BE2C (cell line): ENCODE measurements around the gene GPATCH2.

Experiments used
- DNase-seq: peaks from one replicate; pipeline ENCODE4 v3.0.0-alpha.2; 2020
- H3K27me3 ChIP-seq: fragments of 250-450 bp; sonication (Bioruptor Pico); 2 replicates; pipeline ENCODE4 v1.5.1; 2020; ENCODE audit warnings: mild to moderate bottlenecking
- H3K36me3 ChIP-seq: fragments of 250-450 bp; sonication (Bioruptor Pico); 2 replicates; pipeline ENCODE4 v1.5.1; 2020; ENCODE audit warnings: mild to moderate bottlenecking
- H3K4me1 ChIP-seq: fragments of 250-450 bp; sonication (Bioruptor Pico); 2 replicates; pipeline ENCODE4 v1.5.1; 2020
- H3K4me3 ChIP-seq: 2 replicates; pipeline ENCODE4 v1.5.1; 2011; ENCODE audit warnings: low read depth, low read length
- H3K9me3 ChIP-seq: fragments of 250-450 bp; sonication (Bioruptor Pico); 2 replicates; pipeline ENCODE4 v1.5.1; 2020
- TF ChIP-seq, protein P1 (sequence below): IDR thresholded peaks from 2 replicates; pipeline ENCODE4 v1.5.1; 2012; ENCODE audit warnings: mild to moderate bottlenecking, low read depth, low read length

The GPATCH2 gene

DNA sequence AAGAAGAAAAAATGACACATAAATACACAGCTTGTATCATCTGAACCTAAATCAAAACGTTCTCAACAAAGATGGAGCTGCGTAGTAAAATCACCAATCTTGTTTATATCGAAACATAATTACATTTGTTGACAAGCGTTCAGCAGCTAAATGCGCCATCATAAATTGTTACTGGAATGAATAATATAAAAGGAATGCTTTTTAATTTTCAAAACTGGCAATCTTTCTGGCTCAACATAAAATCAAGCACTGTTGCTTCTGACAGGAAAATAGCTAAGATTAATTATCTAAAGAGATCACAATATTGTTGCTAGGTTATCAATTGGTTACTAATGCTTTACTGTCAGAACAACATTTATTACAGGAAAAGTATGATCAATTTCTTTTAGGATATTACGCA is 181.5 kb downstream of the GPATCH2 start:
- H3K9me3 ChIP-seq = no peaks in the 10 kb centered on the region
- H3K27me3 ChIP-seq = no peaks in the 10 kb centered on the region
- TF ChIP-seq, protein P1, sequence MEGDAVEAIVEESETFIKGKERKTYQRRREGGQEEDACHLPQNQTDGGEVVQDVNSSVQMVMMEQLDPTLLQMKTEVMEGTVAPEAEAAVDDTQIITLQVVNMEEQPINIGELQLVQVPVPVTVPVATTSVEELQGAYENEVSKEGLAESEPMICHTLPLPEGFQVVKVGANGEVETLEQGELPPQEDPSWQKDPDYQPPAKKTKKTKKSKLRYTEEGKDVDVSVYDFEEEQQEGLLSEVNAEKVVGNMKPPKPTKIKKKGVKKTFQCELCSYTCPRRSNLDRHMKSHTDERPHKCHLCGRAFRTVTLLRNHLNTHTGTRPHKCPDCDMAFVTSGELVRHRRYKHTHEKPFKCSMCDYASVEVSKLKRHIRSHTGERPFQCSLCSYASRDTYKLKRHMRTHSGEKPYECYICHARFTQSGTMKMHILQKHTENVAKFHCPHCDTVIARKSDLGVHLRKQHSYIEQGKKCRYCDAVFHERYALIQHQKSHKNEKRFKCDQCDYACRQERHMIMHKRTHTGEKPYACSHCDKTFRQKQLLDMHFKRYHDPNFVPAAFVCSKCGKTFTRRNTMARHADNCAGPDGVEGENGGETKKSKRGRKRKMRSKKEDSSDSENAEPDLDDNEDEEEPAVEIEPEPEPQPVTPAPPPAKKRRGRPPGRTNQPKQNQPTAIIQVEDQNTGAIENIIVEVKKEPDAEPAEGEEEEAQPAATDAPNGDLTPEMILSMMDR = no peak
- H3K36me3 ChIP-seq = no peaks in the 10 kb centered on the region
- no peak overlapping the region for H3K4me3 ChIP-seq
- DNase-seq = no peak
- H3K4me1 ChIP-seq = peaks cover 4% of the 10 kb centered on the region; the same call in 1 of the 2 replicates

DNA sequence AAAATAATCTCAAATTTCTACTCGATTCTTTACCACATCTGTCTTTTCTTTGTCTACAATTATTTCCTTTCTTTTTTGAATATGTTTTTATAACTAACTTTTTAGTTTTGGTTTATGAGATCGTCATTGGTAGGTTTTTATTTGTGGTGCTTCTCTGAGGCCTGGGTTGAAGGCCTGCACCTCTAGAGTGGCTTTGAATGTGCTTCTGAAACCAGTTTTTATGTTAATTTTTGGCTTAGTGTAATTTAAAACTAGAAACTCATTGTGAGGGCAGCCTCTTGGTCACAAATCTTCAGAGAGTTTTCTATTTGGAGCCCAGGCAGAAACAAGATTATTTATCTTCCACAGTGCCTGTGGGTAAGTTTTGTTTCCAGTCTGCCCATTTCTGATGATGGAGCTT is 187.0 kb downstream of the GPATCH2 start:
- DNase-seq = no peak
- Histone ChIP-seq H3K4me1 (no peaks in the 10 kb centered on the region), H3K36me3 (no peaks in the 10 kb centered on the region), H3K27me3 (no peaks in the 10 kb centered on the region), H3K9me3 (no peaks in the 10 kb centered on the region), H3K4me3 (no peak overlapping the region)
- TF ChIP-seq, protein P1 = no peak

DNA sequence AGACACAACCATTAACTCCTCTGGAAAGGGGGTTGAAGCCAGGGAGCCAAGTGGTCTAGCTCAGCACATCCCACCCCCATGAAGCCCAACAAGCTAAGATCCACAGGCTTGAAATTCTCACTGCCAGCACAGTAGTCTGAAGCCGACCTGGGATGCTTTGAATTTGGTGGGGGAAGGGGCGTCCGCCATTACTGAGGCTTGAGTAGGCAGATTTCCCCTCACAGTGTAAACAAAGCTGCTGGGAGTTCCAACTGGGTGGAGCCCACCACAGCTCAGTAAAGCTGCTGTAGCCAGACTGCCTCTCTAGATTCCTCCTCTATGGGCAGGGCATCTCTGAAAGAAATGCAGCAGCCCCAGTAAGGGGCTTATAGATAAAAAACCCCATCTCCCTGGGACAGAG is 193.5 kb downstream of the GPATCH2 start:
- Histone ChIP-seq H3K27me3 (no peaks in the 10 kb centered on the region), H3K36me3 (no peaks in the 10 kb centered on the region), H3K4me1 (peaks cover 5% of the 10 kb centered on the region; the same call in 1 of the 2 replicates), H3K4me3 (no peak overlapping the region), H3K9me3 (no peaks in the 10 kb centered on the region)
- TF ChIP-seq, protein P1 = no peak
- DNase-seq = no peak

DNA sequence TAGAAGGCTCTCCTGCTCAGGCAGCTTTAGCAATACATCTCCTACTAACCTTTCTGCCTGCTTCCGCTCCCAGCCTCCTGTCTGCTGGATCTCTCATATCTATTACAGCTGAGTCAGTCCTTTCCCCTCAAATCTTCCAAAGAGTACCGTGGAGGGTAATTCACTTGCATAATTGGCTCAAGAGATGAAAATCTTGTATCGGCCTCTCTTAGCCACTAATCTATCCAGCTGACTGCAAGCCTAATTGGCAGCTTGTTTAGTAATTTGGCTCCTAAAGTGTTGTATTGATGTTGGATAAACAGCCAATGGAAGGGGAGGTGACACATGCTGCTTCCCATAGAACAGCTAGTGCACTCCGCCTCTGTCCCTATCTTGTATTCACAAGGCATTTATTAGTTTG is 195.7 kb downstream of the GPATCH2 start:
- Histone ChIP-seq H3K27me3 (no peaks in the 10 kb centered on the region), H3K4me1 (peaks cover 5% of the 10 kb centered on the region; the same call in 1 of the 2 replicates), H3K36me3 (no peaks in the 10 kb centered on the region), H3K9me3 (no peaks in the 10 kb centered on the region), H3K4me3 (no peak overlapping the region)
- DNase-seq = no peak
- TF ChIP-seq, protein P1 = no peak

DNA sequence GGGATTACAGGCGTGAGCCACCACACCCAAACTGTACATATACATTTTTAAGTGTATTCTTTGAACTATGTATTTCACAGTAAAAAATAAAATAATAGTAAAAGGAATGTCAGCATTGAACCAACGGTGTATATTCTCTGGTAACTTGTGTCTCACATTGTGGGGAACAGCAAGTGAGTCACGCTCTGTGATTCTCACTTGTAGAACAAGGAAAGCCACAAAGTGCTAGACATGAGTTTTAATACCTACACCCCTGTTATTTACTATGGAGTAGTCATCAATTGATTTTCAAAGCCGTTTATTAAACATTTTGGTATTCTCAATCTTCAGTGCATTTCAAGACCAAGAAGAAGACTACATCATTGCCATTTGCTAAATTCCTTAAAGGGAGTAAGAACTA is 197.2 kb downstream of the GPATCH2 start:
- Histone ChIP-seq H3K9me3 (no peaks in the 10 kb centered on the region), H3K36me3 (no peaks in the 10 kb centered on the region), H3K27me3 (no peaks in the 10 kb centered on the region), H3K4me3 (no peak overlapping the region), H3K4me1 (peaks cover 5% of the 10 kb centered on the region; the same call in 1 of the 2 replicates)
- TF ChIP-seq, protein P1 = no peak
- no peak for DNase-seq

DNA sequence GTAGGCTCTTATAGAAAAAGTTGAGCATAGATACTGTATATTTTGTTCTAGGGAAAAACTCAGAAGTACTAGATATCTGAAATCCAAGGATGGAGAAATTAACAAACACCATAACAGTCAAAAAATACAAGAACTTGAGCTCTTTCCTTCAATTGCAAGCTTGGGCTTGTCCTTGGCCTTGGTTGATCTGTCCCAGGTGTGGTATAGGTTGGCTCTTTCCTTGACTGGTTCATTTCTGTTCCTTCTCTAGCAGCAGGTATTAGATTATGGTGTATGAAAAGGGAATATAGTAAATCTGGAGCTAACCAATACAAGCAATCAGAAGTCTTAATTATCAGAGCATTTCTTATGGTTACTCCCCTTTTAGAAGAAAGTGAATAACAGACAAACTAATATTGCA is 198.6 kb downstream of the GPATCH2 start:
- TF ChIP-seq, protein P1 = no peak
- DNase-seq = no peak

More for the DNA sequence above, 198.6 kb downstream of the GPATCH2 start:
- Histone ChIP-seq H3K27me3 (no peaks in the 10 kb centered on the region), H3K4me3 (no peak overlapping the region), H3K9me3 (no peaks in the 10 kb centered on the region), H3K36me3 (no peaks in the 10 kb centered on the region), H3K4me1 (peaks cover 5% of the 10 kb centered on the region; the same call in 1 of the 2 replicates)
